H1 (cell line): ENCODE results near the gene SCCPDH. TPM values are rescaled to one million over a fixed set of nuclear protein-coding genes. Genes with fewer than 3 reads are reported as not detected.

Experiments
- CBX5 ChIP-seq: fragments of 300-800, 300-1000 bp; sonication (generic); IDR thresholded peaks from 2 replicates; pipeline ENCODE4 v1.7.1; 2016; ENCODE audit warnings: antibody characterized with exemption, low read length, low read depth
- CHD1 ChIP-seq: IDR thresholded peaks from 2 replicates; pipeline ENCODE4 v1.6.1; 2012; ENCODE audit warnings: low read depth, low read length, improper control_type of control experiment
- CHD2 ChIP-seq: IDR thresholded peaks from 2 replicates; pipeline ENCODE4 v1.6.1; 2012; ENCODE audit warnings: low read length, improper control_type of control experiment
- CREB1 ChIP-seq: IDR thresholded peaks from 2 replicates; pipeline ENCODE4 v1.6.1; 2012; ENCODE audit warnings: inconsistent platforms
- CTBP2 ChIP-seq: IDR thresholded peaks from 2 replicates; pipeline ENCODE4 v1.7.0; 2011; ENCODE audit warnings: borderline replicate concordance, mild to moderate bottlenecking, moderate library complexity, mixed read lengths, low read length; ENCODE audit not compliant: insufficient read depth, insufficient read length
- EGR1 ChIP-seq: IDR thresholded peaks from 2 replicates; pipeline ENCODE4 v1.6.1; 2011; ENCODE audit warnings: low read depth, low read length, borderline replicate concordance
- EZH2 ChIP-seq: fragments of 200-600 bp; sonication (generic); IDR thresholded peaks from 2 replicates; pipeline ENCODE4 v1.7.1; 2012; ENCODE audit warnings: low read depth, mild to moderate bottlenecking, moderate library complexity, low read length, inconsistent platforms; ENCODE audit not compliant: severe bottlenecking
- MAFK ChIP-seq: IDR thresholded peaks from 2 replicates; pipeline ENCODE4 v1.6.1; 2012; ENCODE audit warnings: low read depth, mild to moderate bottlenecking, improper control_type of control experiment, low read length
- NRF1 ChIP-seq: IDR thresholded peaks from 2 replicates; pipeline ENCODE4 v1.6.1; 2011; ENCODE audit warnings: mild to moderate bottlenecking, low read depth, low read length, improper control_type of control experiment
- PHF8 ChIP-seq: fragments of 200-600 bp; sonication (generic); conservative IDR thresholded peaks from 2 replicates; pipeline ENCODE4 v1.7.1; 2012; ENCODE audit warnings: low read depth, mild to moderate bottlenecking, inconsistent platforms, low read length, moderate library complexity
- POLR2AphosphoS5 ChIP-seq: IDR thresholded peaks from 2 replicates; pipeline ENCODE4 v1.6.1; 2011; ENCODE audit warnings: low read depth, low read length
- POU5F1 ChIP-seq: IDR thresholded peaks from 2 replicates; pipeline ENCODE4 v1.6.1; 2011; ENCODE audit warnings: low read depth, mild to moderate bottlenecking, low read length, moderate library complexity
- RAD21 ChIP-seq, 2 experiments: IDR thresholded peaks in 1 of 2; conservative IDR thresholded peaks in 1 of 2; 2 replicates each; pipeline ENCODE4 v1.6.1; 2011; ENCODE audit warnings: low read depth in 2 of 2, low read length in 2 of 2, improper control_type of control experiment in 1 of 2, inconsistent platforms in 1 of 2, mild to moderate bottlenecking in 1 of 2, moderate library complexity in 1 of 2
- RNF2 ChIP-seq: fragments of 200-900, 300-1000 bp; sonication (generic); IDR thresholded peaks from 2 replicates; pipeline ENCODE4 v1.7.1; 2016; ENCODE audit warnings: borderline replicate concordance, low read depth, mild to moderate bottlenecking, antibody characterized with exemption, low read length; ENCODE audit not compliant: poor library complexity, severe bottlenecking; ENCODE audit errors: missing control alignments
- SAP30 ChIP-seq: fragments of 300-600 bp; sonication (generic); IDR thresholded peaks from 2 replicates; pipeline ENCODE4 v1.7.1; 2012; ENCODE audit warnings: low read length, moderate library complexity, mild to moderate bottlenecking, inconsistent platforms; ENCODE audit not compliant: insufficient read depth, insufficient replicate concordance
- SIN3A ChIP-seq, 2 experiments: IDR thresholded peaks in 1 of 2; conservative IDR thresholded peaks in 1 of 2; 2 replicates each; pipeline ENCODE4 v1.6.1; 2011 to 2012; ENCODE audit warnings: low read length in 2 of 2, improper control_type of control experiment in 1 of 2, low read depth in 1 of 2, mild to moderate bottlenecking in 1 of 2
- SP2 ChIP-seq: IDR thresholded peaks from 2 replicates; pipeline ENCODE4 v1.6.1; 2012; ENCODE audit warnings: mild to moderate bottlenecking, low read length, inconsistent platforms
- TBP ChIP-seq: IDR thresholded peaks from 2 replicates; pipeline ENCODE4 v1.6.1; 2011; ENCODE audit warnings: low read depth, low read length, improper control_type of control experiment
- polyA plus RNA-seq, 7 experiments: library from polyadenylated mRNA; depleted of rRNA in 3 of 7; stranded (reverse) in 5 of 7; unstranded in 2 of 7; fragments of >200 nt in 5 of 7; fragments of 200-250 nt in 2 of 7; gene quantifications; 1 replicate in 5 of 7; 2 replicates in 1 of 7; 4 replicates in 1 of 7; pipeline versions ENCODE4 v1.2.1 to v1.2.3, GENCODE V29; 2011 to 2013; ENCODE audit warnings: missing spikeins in 2 of 7, mixed read lengths in 2 of 7
- total RNA-seq: library from RNA; stranded (reverse); fragmentation: NEBNext Ultra II Directional; extraction: Animal tissue kit (Norgen Biotek cat#: 25700); gene quantifications from 2 replicates; pipeline ENCODE4 v1.2.1, GENCODE V29; 2021
- TF ChIP-seq, protein P1 (sequence below): IDR thresholded peaks from 2 replicates; pipeline ENCODE4 v1.6.1; 2012; ENCODE audit warnings: inconsistent platforms
- TF ChIP-seq, protein P2 (sequence below), 3 experiments: IDR thresholded peaks; 1 replicate in 2 of 3; 2 replicates in 1 of 3; pipeline versions ENCODE4 v1.5.1 to v1.6.1; 2011; ENCODE audit warnings: low read length in 3 of 3, mild to moderate bottlenecking in 3 of 3, inconsistent platforms in 2 of 3, low read depth in 1 of 3, moderate library complexity in 1 of 3; ENCODE audit not compliant: insufficient read depth in 1 of 3; ENCODE audit errors: control extremely low read depth in 1 of 3

The SCCPDH gene
- total and polyA plus RNA-seq, 2 of the 8 experiments (the other 6 are each of a cell fraction or from before 2014, with no cell fraction given), result 9.5 to 17.0 TPM

DNA sequence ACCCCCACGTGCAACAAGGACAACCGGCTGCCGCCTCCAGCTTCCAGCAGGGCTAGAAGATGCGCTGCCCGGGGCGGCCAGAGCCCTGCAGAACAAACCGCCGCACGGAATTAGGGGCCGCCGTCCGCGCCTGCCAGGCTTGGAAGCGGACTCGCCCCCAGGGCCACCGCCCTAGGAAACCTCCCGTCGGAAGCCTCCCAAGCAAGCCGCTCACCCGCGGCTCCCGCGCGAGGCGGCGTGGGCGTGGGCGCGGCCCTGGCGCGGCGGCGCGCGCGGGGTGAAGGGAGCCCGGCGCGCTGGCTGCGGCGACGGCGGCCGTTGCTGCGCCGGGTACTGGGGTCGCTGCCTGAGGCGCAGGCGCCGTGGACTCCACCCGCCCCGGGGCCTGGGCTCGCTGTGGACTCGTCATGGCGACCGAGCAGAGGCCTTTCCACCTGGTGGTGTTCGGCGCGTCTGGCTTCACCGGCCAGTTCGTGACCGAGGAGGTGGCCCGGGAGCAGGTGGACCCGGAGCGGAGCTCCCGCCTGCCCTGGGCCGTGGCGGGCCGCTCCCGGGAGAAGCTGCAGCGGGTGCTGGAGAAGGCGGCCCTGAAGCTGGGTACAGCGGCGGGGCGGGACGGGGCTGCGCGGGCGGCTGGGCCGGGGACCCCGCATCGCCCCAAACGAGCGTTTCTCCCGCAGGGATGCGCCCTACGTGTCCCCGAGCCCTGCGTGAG is at the start of gene SCCPDH (continued):
- TF ChIP-seq SP2 (no peak), CHD1 (no peak), MAFK (no peak), RAD21 (IDR thresholded peaks at IDR 0.05 in 1 of 2, conservative IDR thresholded peaks at IDR 0.05 in 1 of 2; ENCODE audit: low read depth in 2 of 2, low read length in 2 of 2) (no peak), SAP30 (no peak), CTBP2 (no peak), SIN3A (conservative IDR thresholded peaks at IDR 0.05 in 1 of 2, IDR thresholded peaks at IDR 0.05 in 1 of 2; ENCODE audit: low read depth in 1 of 2, low read length in 2 of 2) (no peak), EZH2 (peak; percentile 48), CREB1 (no peak), POLR2AphosphoS5 (peak; percentile 37; the same call in 1 of the 2 replicates), RNF2 (no peak), PHF8 (peak; percentile 77), CHD2 (no peak), EGR1 (no peak), POU5F1 (no peak), TBP (no peak; the same call in 1 of the 2 replicates), NRF1 (peak; percentile 34), CBX5 (no peak)
- TF ChIP-seq, protein P1, sequence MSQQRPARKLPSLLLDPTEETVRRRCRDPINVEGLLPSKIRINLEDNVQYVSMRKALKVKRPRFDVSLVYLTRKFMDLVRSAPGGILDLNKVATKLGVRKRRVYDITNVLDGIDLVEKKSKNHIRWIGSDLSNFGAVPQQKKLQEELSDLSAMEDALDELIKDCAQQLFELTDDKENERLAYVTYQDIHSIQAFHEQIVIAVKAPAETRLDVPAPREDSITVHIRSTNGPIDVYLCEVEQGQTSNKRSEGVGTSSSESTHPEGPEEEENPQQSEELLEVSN, result peak; percentile 48
- TF ChIP-seq, protein P2, sequence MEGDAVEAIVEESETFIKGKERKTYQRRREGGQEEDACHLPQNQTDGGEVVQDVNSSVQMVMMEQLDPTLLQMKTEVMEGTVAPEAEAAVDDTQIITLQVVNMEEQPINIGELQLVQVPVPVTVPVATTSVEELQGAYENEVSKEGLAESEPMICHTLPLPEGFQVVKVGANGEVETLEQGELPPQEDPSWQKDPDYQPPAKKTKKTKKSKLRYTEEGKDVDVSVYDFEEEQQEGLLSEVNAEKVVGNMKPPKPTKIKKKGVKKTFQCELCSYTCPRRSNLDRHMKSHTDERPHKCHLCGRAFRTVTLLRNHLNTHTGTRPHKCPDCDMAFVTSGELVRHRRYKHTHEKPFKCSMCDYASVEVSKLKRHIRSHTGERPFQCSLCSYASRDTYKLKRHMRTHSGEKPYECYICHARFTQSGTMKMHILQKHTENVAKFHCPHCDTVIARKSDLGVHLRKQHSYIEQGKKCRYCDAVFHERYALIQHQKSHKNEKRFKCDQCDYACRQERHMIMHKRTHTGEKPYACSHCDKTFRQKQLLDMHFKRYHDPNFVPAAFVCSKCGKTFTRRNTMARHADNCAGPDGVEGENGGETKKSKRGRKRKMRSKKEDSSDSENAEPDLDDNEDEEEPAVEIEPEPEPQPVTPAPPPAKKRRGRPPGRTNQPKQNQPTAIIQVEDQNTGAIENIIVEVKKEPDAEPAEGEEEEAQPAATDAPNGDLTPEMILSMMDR (IDR thresholded peaks at IDR 0.05; ENCODE audit: control extremely low read depth in 1 of 3, insufficient read depth in 1 of 3, low read depth in 1 of 3, low read length in 3 of 3), result no peak
